ENCODE data around the gene CWC22. TPM values are rescaled to one million over a fixed set of nuclear protein-coding genes. Genes with fewer than 3 reads are reported as not detected.

Gene CWC22
- polyA plus RNA-seq, 1 of the 3 experiments (the other 2 are of a cell fraction) = 2.7 TPM

- TF ChIP-seq MXI1 (IDR thresholded peaks at IDR 0.05; ENCODE audit: low read depth, low read length) = no peak
- TF ChIP-seq POLR2AphosphoS5 (IDR thresholded peaks at IDR 0.05; ENCODE audit: low read depth, low read length) = no peak
- no peak for TF ChIP-seq USF1 (IDR thresholded peaks at IDR 0.05; ENCODE audit: borderline replicate concordance, low read depth)
- no peak for TF ChIP-seq MAX (IDR thresholded peaks at IDR 0.05; ENCODE audit: low read depth)
These were observed 106.4 kb downstream of the CWC22 start (continued) for GRCh38 chr2:179900655-179901054.

- Histone ChIP-seq H2AFZ (ENCODE audit: low read depth) (no peak overlapping the region), H3K9me3 (no peaks in the 10 kb centered on the region), H3F3A (replicated peaks; ENCODE audit: insufficient read depth) (no peaks in the 10 kb centered on the region), H3K9me2 (no peaks in the 10 kb centered on the region), H3K4me3 (ENCODE audit: low read depth in 2 of 2, low read length in 1 of 2) (no peak overlapping the region), H3K27me3 (ENCODE audit: insufficient read depth) (no peaks in the 10 kb centered on the region), H4K20me1 (ENCODE audit: insufficient read depth) (no peaks in the 10 kb centered on the region), H3K36me3 (replicated peaks in 1 of 2; ENCODE audit: control insufficient read depth in 1 of 2, insufficient read depth in 2 of 2, low read length in 1 of 2) (no peaks in the 10 kb centered on the region), H3K4me1 (ENCODE audit: control insufficient read depth in 1 of 2, insufficient read depth in 2 of 2, low read depth in 1 of 2, low read length in 1 of 2) (no peaks in the 10 kb centered on the region), H3K9ac (no peak overlapping the region), H3K4me2 (no peak overlapping the region), H3K27ac (ENCODE audit: low read depth in 2 of 2, low read length in 1 of 2) (no peak overlapping the region), H3K79me2 (ENCODE audit: insufficient read depth) (no peaks in the 10 kb centered on the region)
- no peak for TF ChIP-seq YY1 (IDR thresholded peaks at IDR 0.05; ENCODE audit: low read depth)
- no peak for TF ChIP-seq MEF2A (IDR thresholded peaks at IDR 0.05; ENCODE audit: borderline replicate concordance, low read depth)
- TF ChIP-seq EZH2phosphoT487 (IDR thresholded peaks at IDR 0.05; ENCODE audit: borderline replicate concordance, low read depth) = no peak
- TF ChIP-seq TEAD4 (IDR thresholded peaks at IDR 0.05; ENCODE audit: borderline replicate concordance, insufficient read depth) = no peak
- no peak for TF ChIP-seq NRF1 (IDR thresholded peaks at IDR 0.05; ENCODE audit: low read depth, low read length)
- TF ChIP-seq CHD2 (IDR thresholded peaks at IDR 0.05; ENCODE audit: low read length, partially characterized antibody) = no peak
- DNase-seq = no peak
- ChIA-PET CTCF (interaction anchor here (0.8 to 3.1 kb wide), 12 partner anchors 12 to 62 kb away, joined by 3 to 26 read pairs (median 5); no protein-coding TSS in a partner anchor), POLR2A (no interaction called here)
- 87% methylated on average over 1 of the region's 1 CpG for WGBS (ENCODE audit: low lambda C conversion rate)
These were observed 107.4 kb downstream of the CWC22 start for GRCh38 chr2:179899666-179900065.

GRCh38 chr2:179898873-179899272, 108.2 kb downstream of the CWC22 start:
- Histone ChIP-seq H2AFZ (ENCODE audit: low read depth) (no peak overlapping the region), H3K4me3 (ENCODE audit: low read depth in 2 of 2, low read length in 1 of 2) (no peak overlapping the region), H3K79me2 (ENCODE audit: insufficient read depth) (no peaks in the 10 kb centered on the region), H3K36me3 (replicated peaks in 1 of 2; ENCODE audit: control insufficient read depth in 1 of 2, insufficient read depth in 2 of 2, low read length in 1 of 2) (no peaks in the 10 kb centered on the region), H3K9me2 (no peaks in the 10 kb centered on the region), H3K4me2 (no peak overlapping the region), H4K20me1 (ENCODE audit: insufficient read depth) (no peaks in the 10 kb centered on the region), H3K27me3 (ENCODE audit: insufficient read depth) (no peaks in the 10 kb centered on the region), H3K27ac (ENCODE audit: low read depth in 2 of 2, low read length in 1 of 2) (no peak overlapping the region), H3K9me3 (no peaks in the 10 kb centered on the region), H3F3A (replicated peaks; ENCODE audit: insufficient read depth) (no peaks in the 10 kb centered on the region), H3K4me1 (ENCODE audit: control insufficient read depth in 1 of 2, insufficient read depth in 2 of 2, low read depth in 1 of 2, low read length in 1 of 2) (no peaks in the 10 kb centered on the region), H3K9ac (no peak overlapping the region)
- ChIA-PET POLR2A (interaction anchor here (0.6 kb wide), 1 partner anchor 38 kb away, joined by 3 read pairs; no protein-coding TSS in a partner anchor), CTCF (interaction anchor here (0.6 to 3.1 kb wide), 24 partner anchors 8 to 418 kb away, joined by 3 to 26 read pairs (median 3); no protein-coding TSS in a partner anchor)
- WGBS (ENCODE audit: low lambda C conversion rate) = 76% methylated on average over 4 of the region's 4 CpGs
- DNase-seq = peak; percentile 23
- TF ChIP-seq RAD21 (IDR thresholded peaks at IDR 0.05; ENCODE audit: low read length) = peak; percentile 62
- TF ChIP-seq SMC3 (IDR thresholded peaks at IDR 0.05; ENCODE audit: low read depth, low read length) = peak; percentile 40; the same call in 1 of the 2 replicates
- peak; percentile 41; the same call in 1 of the 2 replicates for TF ChIP-seq CTCF (IDR thresholded peaks at IDR 0.05)
- no peak for TF ChIP-seq GATA2 (CRISPR knock-in tag; IDR thresholded peaks at IDR 0.05)

Small RNA genes lying within 50 kb of the gene (small RNA-seq; reads per million reads assigned to genes)
- gene RF00416 = 0 reads per million in 7 experiments

Other genes with a start within 250 kb of the CWC22 start
- 0.15 and 0.16 TPM in 2 replicates for gene ZNF385B, start 145.7 kb downstream of the CWC22 start, polyA plus RNA-seq (2012; rRNA removed)